ENCODE measurements around the gene HHAT. TPM values are rescaled to one million over a fixed set of nuclear protein-coding genes. Genes with fewer than 3 reads are reported as not detected.

The HHAT gene
- total and polyA plus RNA-seq, 4 donors: 1.9 to 3.9 (median 2.6) TPM

- Histone ChIP-seq H3K4me1 (ENCODE audit: control insufficient read depth in 1 of 2, insufficient read depth in 2 of 2, low read length in 2 of 2) (no peaks in the 10 kb centered on the region), H3K27ac (ENCODE audit: low read depth in 1 of 2, low read length in 2 of 2) (no peak overlapping the region), H3K4me3 (ENCODE audit: low read length in 2 of 2) (no peak overlapping the region), H3K9me3 (ENCODE audit: control insufficient read depth, low read length) (no peaks in the 10 kb centered on the region), H3K27me3 (ENCODE audit: control insufficient read depth in 1 of 2, insufficient read depth in 2 of 2, low read length in 1 of 2) (no peaks in the 10 kb centered on the region), H3K36me3 (ENCODE audit: control insufficient read depth in 1 of 2, insufficient read depth in 2 of 2, low read length in 1 of 2) (no peaks in the 10 kb centered on the region)
- DNase-seq (no peak), ATAC-seq (ENCODE audit: low FRiP score) (no peak)
- intact Hi-C loops (cut with DNase I): no loop called here
- WGBS, 2 donors: 74 to 79% methylated on average over 4 of the region's 4 CpGs
Observed at GRCh38 chr1:210381934-210382333, 53.2 kb downstream of the HHAT start.

DNA sequence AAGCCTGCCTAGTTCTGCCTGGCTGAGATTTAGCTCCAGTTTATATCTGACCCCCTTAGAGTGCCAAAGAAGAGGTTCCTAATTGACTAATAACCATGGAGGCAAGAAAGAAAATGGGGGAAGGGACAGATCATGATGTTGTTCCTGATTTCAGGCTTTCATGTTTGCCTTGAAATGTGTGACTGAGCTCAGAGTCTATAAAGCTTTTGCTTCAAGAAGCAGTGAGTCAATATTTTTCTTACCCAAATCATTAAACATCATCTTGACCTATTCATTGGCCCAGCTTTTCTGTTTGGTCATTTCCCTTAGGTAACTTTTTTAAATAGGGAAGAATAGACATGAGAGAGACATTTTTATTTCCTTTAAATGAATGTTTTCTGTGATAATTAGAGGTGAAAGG, 55.9 kb downstream of the HHAT start:
- Histone ChIP-seq H3K4me3 (ENCODE audit: low read length in 2 of 2) (no peak overlapping the region), H3K36me3 (ENCODE audit: control insufficient read depth in 1 of 2, insufficient read depth in 2 of 2, low read length in 1 of 2) (no peaks in the 10 kb centered on the region), H3K9me3 (ENCODE audit: control insufficient read depth, low read length) (no peaks in the 10 kb centered on the region), H3K27me3 (ENCODE audit: control insufficient read depth in 1 of 2, insufficient read depth in 2 of 2, low read length in 1 of 2) (no peaks in the 10 kb centered on the region), H3K4me1 (ENCODE audit: control insufficient read depth in 1 of 2, insufficient read depth in 2 of 2, low read length in 2 of 2) (no peaks in the 10 kb centered on the region), H3K27ac (ENCODE audit: low read depth in 1 of 2, low read length in 2 of 2) (no peak overlapping the region)
- ATAC-seq (ENCODE audit: low FRiP score) (no peak), DNase-seq (no peak)
- intact Hi-C loops (cut with DNase I): no loop called here

- no peaks in the 10 kb centered on the region for H3K27me3 ChIP-seq (ENCODE audit: control insufficient read depth in 1 of 2, insufficient read depth in 2 of 2, low read length in 1 of 2)
- no peaks in the 10 kb centered on the region for H3K9me3 ChIP-seq (ENCODE audit: control insufficient read depth, low read length)
- H3K4me3 ChIP-seq (ENCODE audit: low read length in 2 of 2): no peak overlapping the region
- intact Hi-C loops (cut with DNase I): no loop called here
- no peaks in the 10 kb centered on the region for H3K36me3 ChIP-seq (ENCODE audit: control insufficient read depth in 1 of 2, insufficient read depth in 2 of 2, low read length in 1 of 2)
- H3K4me1 ChIP-seq (ENCODE audit: control insufficient read depth in 1 of 2, insufficient read depth in 2 of 2, low read length in 2 of 2): no peaks in the 10 kb centered on the region
- H3K27ac ChIP-seq (ENCODE audit: low read depth in 1 of 2, low read length in 2 of 2): no peak overlapping the region
- DNase-seq: no peak
- no peak for ATAC-seq (ENCODE audit: low FRiP score)
Observed at GRCh38 chr1:210385228-210385627, 56.5 kb downstream of the HHAT start.

DNA sequence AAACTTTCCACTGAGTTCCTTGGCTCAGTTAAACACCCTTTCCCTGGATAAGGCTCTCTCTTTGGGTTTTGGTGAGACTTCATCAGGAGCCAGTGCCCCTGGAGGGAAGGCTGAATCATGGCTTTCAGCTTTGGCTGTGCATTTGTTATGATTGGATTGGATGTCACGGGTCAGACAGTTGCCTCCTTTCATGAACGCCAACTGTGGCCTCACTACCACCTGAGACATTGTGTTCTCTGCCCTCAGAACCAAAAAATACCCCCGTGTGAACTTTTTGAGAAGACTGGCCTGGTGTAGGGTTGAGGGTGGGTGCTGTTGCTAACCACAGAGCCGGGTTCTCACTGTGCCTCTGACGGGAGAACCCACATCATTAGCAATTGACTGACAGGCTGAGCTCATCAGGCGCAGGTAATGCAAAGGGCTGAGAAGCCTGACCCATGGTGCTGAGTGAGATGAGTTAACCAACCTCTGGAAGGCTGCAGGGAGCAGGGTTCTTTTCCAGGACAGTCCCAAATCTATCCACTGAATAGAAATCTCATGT, 65.6 kb downstream of the HHAT start:
- Histone ChIP-seq H3K9me3 (ENCODE audit: control insufficient read depth, low read length) (no peaks in the 10 kb centered on the region), H3K36me3 (ENCODE audit: control insufficient read depth in 1 of 2, insufficient read depth in 2 of 2, low read length in 1 of 2) (no peaks in the 10 kb centered on the region), H3K27ac (ENCODE audit: low read depth in 1 of 2, low read length in 2 of 2) (peak overlapping the region in 1 of 2 donors; percentile 11), H3K4me1 (ENCODE audit: control insufficient read depth in 1 of 2, insufficient read depth in 2 of 2, low read length in 2 of 2) (peaks cover 0 to 3% of the 10 kb centered on the region in 2 donors), H3K27me3 (ENCODE audit: control insufficient read depth in 1 of 2, insufficient read depth in 2 of 2, low read length in 1 of 2) (no peaks in the 10 kb centered on the region), H3K4me3 (ENCODE audit: low read length in 2 of 2) (no peak overlapping the region)
- ATAC-seq (ENCODE audit: low FRiP score): peak; percentile 76
- intact Hi-C loops (cut with DNase I): loop anchor here in 1 of 2 donors (10.0 kb wide), 1 partner anchor 160 kb away; the partner anchor contains the start of gene SERTAD4
- 26 to 32% methylated on average over 6 of the region's 6 CpGs for WGBS, 2 donors
- peak in 1 of 2 donors; percentile 55 for DNase-seq

DNA sequence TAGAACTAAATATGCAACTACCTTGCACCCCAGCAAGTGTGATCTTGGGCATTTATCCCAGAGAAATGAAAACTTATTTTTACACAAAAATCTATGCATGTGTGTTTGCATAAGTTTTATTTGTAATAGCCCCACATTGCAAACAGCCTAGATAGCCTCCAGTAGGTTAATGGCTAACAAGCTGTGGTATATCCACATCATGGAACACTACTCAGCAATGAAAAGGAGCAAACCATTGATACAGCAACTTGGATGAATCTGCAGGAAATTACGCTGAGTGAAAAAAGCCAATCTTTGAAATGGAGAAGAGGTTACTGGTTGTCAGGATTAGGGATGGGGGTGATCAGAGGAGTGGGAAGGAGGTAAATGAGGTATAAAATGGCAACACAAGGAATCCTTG, 67.8 kb downstream of the HHAT start:
- H3K9me3 ChIP-seq (ENCODE audit: control insufficient read depth, low read length): no peaks in the 10 kb centered on the region
- intact Hi-C loops (cut with DNase I): loop anchor here in 1 of 2 donors (10.0 kb wide), 1 partner anchor 162 kb away; the partner anchor contains the start of gene SERTAD4
- 97 to 100% methylated on average over 1 of the region's 1 CpG for WGBS, 2 donors
- H3K4me1 ChIP-seq (ENCODE audit: control insufficient read depth in 1 of 2, insufficient read depth in 2 of 2, low read length in 2 of 2): peaks cover 0 to 3% of the 10 kb centered on the region in 2 donors
- DNase-seq (no peak), ATAC-seq (ENCODE audit: low FRiP score) (no peak)
- no peaks in the 10 kb centered on the region for H3K27me3 ChIP-seq (ENCODE audit: control insufficient read depth in 1 of 2, insufficient read depth in 2 of 2, low read length in 1 of 2)
- H3K4me3 ChIP-seq (ENCODE audit: low read length in 2 of 2): no peak overlapping the region
- H3K27ac ChIP-seq (ENCODE audit: low read depth in 1 of 2, low read length in 2 of 2): no peak overlapping the region
- no peaks in the 10 kb centered on the region for H3K36me3 ChIP-seq (ENCODE audit: control insufficient read depth in 1 of 2, insufficient read depth in 2 of 2, low read length in 1 of 2)

- intact Hi-C loops (cut with DNase I): loop anchor here in 1 of 2 donors (10.0 kb wide), 1 partner anchor 162 kb away; the partner anchor contains the start of gene SERTAD4
Observed at GRCh38 chr1:210397252-210397651, 68.5 kb downstream of the HHAT start.

DNA sequence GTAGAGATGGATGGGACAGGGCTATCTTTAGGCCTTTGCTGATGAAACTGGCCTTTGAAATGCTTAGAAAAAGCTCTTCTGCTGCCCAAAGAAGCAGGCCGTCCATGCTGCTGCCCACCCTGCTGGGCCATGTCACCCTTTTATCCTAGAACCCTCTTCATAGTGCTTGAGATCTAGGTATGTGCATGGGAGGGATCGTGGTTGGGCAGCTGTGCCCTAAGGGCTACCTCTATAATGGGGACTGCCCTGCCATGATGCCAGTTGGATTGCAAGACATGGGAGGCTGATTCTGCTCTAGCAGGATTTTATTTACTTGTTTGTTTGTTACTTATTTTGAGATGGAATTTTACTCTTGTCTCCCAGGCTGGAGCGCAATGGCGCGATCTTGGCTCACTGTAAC, 69.0 kb downstream of the HHAT start:
- no peak overlapping the region for H3K27ac ChIP-seq (ENCODE audit: low read depth in 1 of 2, low read length in 2 of 2)
- DNase-seq (no peak), ATAC-seq (ENCODE audit: low FRiP score) (no peak)
- no peaks in the 10 kb centered on the region for H3K36me3 ChIP-seq (ENCODE audit: control insufficient read depth in 1 of 2, insufficient read depth in 2 of 2, low read length in 1 of 2)
- 98% methylated on average over 5 of the region's 5 CpGs for WGBS, 2 donors
- peaks cover 0 to 3% of the 10 kb centered on the region in 2 donors for H3K4me1 ChIP-seq (ENCODE audit: control insufficient read depth in 1 of 2, insufficient read depth in 2 of 2, low read length in 2 of 2)
- no peaks in the 10 kb centered on the region for H3K27me3 ChIP-seq (ENCODE audit: control insufficient read depth in 1 of 2, insufficient read depth in 2 of 2, low read length in 1 of 2)
- no peaks in the 10 kb centered on the region for H3K9me3 ChIP-seq (ENCODE audit: control insufficient read depth, low read length)
- H3K4me3 ChIP-seq (ENCODE audit: low read length in 2 of 2): no peak overlapping the region
- intact Hi-C loops (cut with DNase I): loop anchor here in 1 of 2 donors (10.0 kb wide), 1 partner anchor 163 kb away; the partner anchor contains the start of gene SERTAD4

More at GRCh38 chr1:210397252-210397651, 68.5 kb downstream of the HHAT start:
- 66 to 82% methylated on average over 1 of the region's 1 CpG for WGBS, 2 donors
- Histone ChIP-seq H3K9me3 (ENCODE audit: control insufficient read depth, low read length) (no peaks in the 10 kb centered on the region), H3K4me1 (ENCODE audit: control insufficient read depth in 1 of 2, insufficient read depth in 2 of 2, low read length in 2 of 2) (peaks cover 0 to 3% of the 10 kb centered on the region in 2 donors), H3K27ac (ENCODE audit: low read depth in 1 of 2, low read length in 2 of 2) (no peak overlapping the region), H3K27me3 (ENCODE audit: control insufficient read depth in 1 of 2, insufficient read depth in 2 of 2, low read length in 1 of 2) (no peaks in the 10 kb centered on the region), H3K4me3 (ENCODE audit: low read length in 2 of 2) (no peak overlapping the region), H3K36me3 (ENCODE audit: control insufficient read depth in 1 of 2, insufficient read depth in 2 of 2, low read length in 1 of 2) (no peaks in the 10 kb centered on the region)
- DNase-seq: no peak
- no peak for ATAC-seq (ENCODE audit: low FRiP score)

DNA sequence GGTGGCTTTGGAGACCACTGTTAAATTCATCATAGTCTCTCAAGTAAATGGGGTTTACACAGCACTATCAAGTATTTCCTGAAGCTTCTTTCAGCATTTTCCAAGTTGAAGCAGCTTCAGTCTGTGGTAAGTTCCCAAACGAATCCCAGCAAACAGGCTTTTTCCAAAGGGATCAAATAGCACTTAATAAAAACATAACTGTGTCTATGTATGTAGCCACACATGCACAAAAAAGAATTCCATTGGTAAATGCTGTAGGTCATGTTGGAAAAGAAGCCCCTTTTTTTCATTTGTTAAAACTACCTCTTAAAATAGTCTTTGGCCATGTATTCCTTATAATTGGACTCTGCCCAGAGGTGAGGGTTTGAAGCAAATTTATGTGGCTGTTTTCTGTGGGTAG, 69.8 kb downstream of the HHAT start:
- Histone ChIP-seq H3K4me1 (ENCODE audit: control insufficient read depth in 1 of 2, insufficient read depth in 2 of 2, low read length in 2 of 2) (no peaks in the 10 kb centered on the region), H3K27ac (ENCODE audit: low read depth in 1 of 2, low read length in 2 of 2) (no peak overlapping the region), H3K36me3 (ENCODE audit: control insufficient read depth in 1 of 2, insufficient read depth in 2 of 2, low read length in 1 of 2) (no peaks in the 10 kb centered on the region), H3K4me3 (ENCODE audit: low read length in 2 of 2) (no peak overlapping the region), H3K27me3 (ENCODE audit: control insufficient read depth in 1 of 2, insufficient read depth in 2 of 2, low read length in 1 of 2) (no peaks in the 10 kb centered on the region), H3K9me3 (ENCODE audit: control insufficient read depth, low read length) (no peaks in the 10 kb centered on the region)
- DNase-seq (no peak), ATAC-seq (ENCODE audit: low FRiP score) (no peak)
- 3 to 16% methylated on average over 1 of the region's 1 CpG for WGBS, 2 donors
- intact Hi-C loops (cut with DNase I): loop anchor here in 1 of 2 donors (10.0 kb wide), 1 partner anchor 164 kb away; the partner anchor contains the start of gene SERTAD4
